Mesodermal cell (in vitro differentiated cells): ENCODE data around the gene GPAM.

Experiments used
- H3K27ac ChIP-seq: 2 replicates; pipeline ENCODE4 v1.7.0; 2013; ENCODE audit warnings: mild to moderate bottlenecking, low read depth, low read length, moderate library complexity; ENCODE audit not compliant: severe bottlenecking
- H3K36me3 ChIP-seq: 2 replicates; pipeline ENCODE4 v1.7.1; 2013; ENCODE audit warnings: mild to moderate bottlenecking, low read length, moderate library complexity; ENCODE audit not compliant: control insufficient read depth, insufficient read depth
- H3K4me1 ChIP-seq: one replicate; pipeline ENCODE4 v1.7.1; 2013; ENCODE audit warnings: mild to moderate bottlenecking, low read length; ENCODE audit not compliant: insufficient read depth, control insufficient read depth, poor library complexity, severe bottlenecking
- H3K4me3 ChIP-seq: 2 replicates; pipeline ENCODE4 v1.7.0; 2013; ENCODE audit warnings: low read length, control low read depth, mild to moderate bottlenecking; ENCODE audit not compliant: insufficient read depth, poor library complexity, severe bottlenecking; ENCODE audit errors: extremely low read depth
- H3K9me3 ChIP-seq: 2 replicates; pipeline ENCODE4 v1.7.1; 2013; ENCODE audit warnings: mild to moderate bottlenecking, low read length, moderate library complexity; ENCODE audit not compliant: control insufficient read depth
- WGBS, 2 experiments: methylation state at CpG; one replicate each; pipeline ENCODE4 v1.1.5; 2013; ENCODE audit warnings: missing lambda C conversion rate in 2 of 2; ENCODE audit not compliant: insufficient coverage in 2 of 2; 5-methylcytosine and 5-hydroxymethylcytosine counted together

The GPAM gene

DNA sequence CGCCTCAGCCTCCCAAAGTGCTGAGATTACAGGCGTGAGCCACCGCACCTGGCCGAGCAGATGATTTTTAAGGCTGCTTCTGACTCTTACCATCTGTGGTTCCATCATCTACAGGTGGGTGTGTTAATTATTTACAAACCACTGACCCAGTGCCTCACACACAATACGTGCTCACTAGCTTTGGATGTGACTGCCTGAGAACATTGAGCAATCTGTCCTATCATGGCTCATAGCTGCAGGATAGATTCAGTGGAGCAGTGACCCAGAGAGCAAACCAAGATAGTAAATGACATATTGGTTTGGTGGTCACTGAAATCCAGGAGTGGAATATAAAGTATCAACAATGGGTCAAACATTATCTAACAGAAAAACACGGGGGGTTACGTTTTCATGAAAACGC lies 24.1 kb downstream of the GPAM start:
- H3K4me1 ChIP-seq: no peaks in the 10 kb centered on the region
- no peak overlapping the region for H3K4me3 ChIP-seq
- H3K36me3 ChIP-seq: peaks cover 67% of the 10 kb centered on the region
- no peak overlapping the region for H3K27ac ChIP-seq
- H3K9me3 ChIP-seq: no peaks in the 10 kb centered on the region
- WGBS, 2 experiments: 97 to 100% methylated on average over 5 to 7 of the region's 8 CpGs

GRCh38 chr10:112151524-112152039 lies 32.0 kb downstream of the GPAM start:
- H3K4me3 ChIP-seq: no peak overlapping the region
- peaks cover 45% of the 10 kb centered on the region for H3K36me3 ChIP-seq
- no peaks in the 10 kb centered on the region for H3K4me1 ChIP-seq
- no peaks in the 10 kb centered on the region for H3K9me3 ChIP-seq
- WGBS, 2 experiments: 91 to 92% methylated on average over 3 to 4 of the region's 4 CpGs
- H3K27ac ChIP-seq: no peak overlapping the region

DNA sequence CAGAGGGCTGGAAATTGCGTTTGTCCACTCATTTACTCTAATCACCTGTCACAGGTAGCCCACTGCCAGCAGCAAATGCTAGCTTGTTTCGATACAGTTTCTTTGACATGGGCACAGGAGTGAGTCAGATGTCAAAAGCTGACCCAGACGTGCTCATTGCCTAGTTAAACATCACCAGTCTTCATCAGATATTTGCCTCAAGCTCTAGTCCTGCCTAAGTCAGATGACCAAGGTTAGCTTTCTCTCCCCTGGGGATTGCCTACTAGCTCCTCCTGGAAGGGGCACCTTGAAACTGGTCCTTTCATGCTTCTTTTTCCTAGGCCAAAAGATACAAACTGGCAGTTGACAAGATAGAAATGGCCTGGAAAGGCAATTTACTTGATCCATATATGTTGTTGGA lies 35.2 kb downstream of the GPAM start:
- peaks cover 19% of the 10 kb centered on the region for H3K36me3 ChIP-seq
- no peak overlapping the region for H3K27ac ChIP-seq
- no peaks in the 10 kb centered on the region for H3K4me1 ChIP-seq
- no peaks in the 10 kb centered on the region for H3K9me3 ChIP-seq
- WGBS, 2 experiments: 83 to 90% methylated on average over 2 to 3 of the region's 3 CpGs
- no peak overlapping the region for H3K4me3 ChIP-seq

DNA sequence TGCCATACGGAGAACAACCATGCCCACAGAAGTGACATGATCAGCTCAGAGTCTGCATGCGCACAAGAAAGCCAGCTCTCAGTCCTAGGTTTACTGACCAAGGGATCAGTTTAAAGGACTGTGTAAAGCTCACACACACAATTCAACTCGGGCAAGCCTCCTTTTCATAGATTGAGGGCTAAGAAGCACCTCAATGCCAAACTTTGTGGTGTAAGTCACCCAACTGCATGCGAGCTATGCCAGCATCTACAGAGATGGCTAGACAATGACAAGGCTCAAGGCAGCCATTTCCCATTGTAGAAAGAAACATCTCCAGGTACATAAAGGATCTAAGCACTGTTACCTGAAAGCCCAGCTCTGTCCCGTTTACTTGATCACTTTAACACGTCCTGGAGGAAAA lies 36.8 kb downstream of the GPAM start:
- Histone ChIP-seq H3K27ac (no peak overlapping the region), H3K36me3 (peaks cover 8% of the 10 kb centered on the region), H3K9me3 (no peaks in the 10 kb centered on the region), H3K4me3 (no peak overlapping the region), H3K4me1 (no peaks in the 10 kb centered on the region)
- 89 to 91% methylated on average over 6 of the region's 6 CpGs for WGBS, 2 experiments

GRCh38 chr10:112145263-112145662 lies 38.3 kb downstream of the GPAM start:
- H3K9me3 ChIP-seq: no peaks in the 10 kb centered on the region
- H3K36me3 ChIP-seq: no peaks in the 10 kb centered on the region
- no peak overlapping the region for H3K27ac ChIP-seq
- WGBS, 2 experiments: 100% methylated on average over 5 of the region's 5 CpGs
- no peaks in the 10 kb centered on the region for H3K4me1 ChIP-seq
- H3K4me3 ChIP-seq: no peak overlapping the region

- 70 to 100% methylated on average over 1 to 2 of the region's 4 CpGs for WGBS, 2 experiments
- Histone ChIP-seq H3K4me3 (no peak overlapping the region), H3K36me3 (no peaks in the 10 kb centered on the region), H3K27ac (no peak overlapping the region), H3K9me3 (no peaks in the 10 kb centered on the region), H3K4me1 (no peaks in the 10 kb centered on the region)
Measured at GRCh38 chr10:112143420-112143819, 40.1 kb downstream of the GPAM start.

DNA sequence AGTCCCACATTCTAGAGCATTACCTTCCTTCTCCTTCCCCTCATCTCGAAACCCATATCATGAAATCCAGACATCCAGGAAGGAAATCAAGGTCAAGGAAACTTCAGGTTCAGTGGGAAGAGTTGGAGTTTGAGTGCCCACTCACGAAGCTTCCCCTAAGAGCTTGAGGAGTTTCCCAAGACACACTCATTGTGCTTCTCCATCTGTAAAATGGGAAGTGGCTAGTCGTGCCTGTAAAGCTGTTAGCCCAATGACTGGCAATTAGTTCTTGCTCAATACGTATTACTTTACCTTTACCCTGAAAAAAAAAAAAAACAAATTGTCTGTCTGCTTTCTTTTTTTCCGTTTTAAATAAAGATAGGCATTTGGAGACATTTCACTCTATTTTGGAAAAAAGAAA lies 42.3 kb downstream of the GPAM start:
- WGBS, 2 experiments: 43% methylated on average over 1 of the region's 5 CpGs
- Histone ChIP-seq H3K9me3 (no peaks in the 10 kb centered on the region), H3K4me1 (no peaks in the 10 kb centered on the region), H3K36me3 (no peaks in the 10 kb centered on the region), H3K27ac (no peak overlapping the region), H3K4me3 (no peak overlapping the region)

DNA sequence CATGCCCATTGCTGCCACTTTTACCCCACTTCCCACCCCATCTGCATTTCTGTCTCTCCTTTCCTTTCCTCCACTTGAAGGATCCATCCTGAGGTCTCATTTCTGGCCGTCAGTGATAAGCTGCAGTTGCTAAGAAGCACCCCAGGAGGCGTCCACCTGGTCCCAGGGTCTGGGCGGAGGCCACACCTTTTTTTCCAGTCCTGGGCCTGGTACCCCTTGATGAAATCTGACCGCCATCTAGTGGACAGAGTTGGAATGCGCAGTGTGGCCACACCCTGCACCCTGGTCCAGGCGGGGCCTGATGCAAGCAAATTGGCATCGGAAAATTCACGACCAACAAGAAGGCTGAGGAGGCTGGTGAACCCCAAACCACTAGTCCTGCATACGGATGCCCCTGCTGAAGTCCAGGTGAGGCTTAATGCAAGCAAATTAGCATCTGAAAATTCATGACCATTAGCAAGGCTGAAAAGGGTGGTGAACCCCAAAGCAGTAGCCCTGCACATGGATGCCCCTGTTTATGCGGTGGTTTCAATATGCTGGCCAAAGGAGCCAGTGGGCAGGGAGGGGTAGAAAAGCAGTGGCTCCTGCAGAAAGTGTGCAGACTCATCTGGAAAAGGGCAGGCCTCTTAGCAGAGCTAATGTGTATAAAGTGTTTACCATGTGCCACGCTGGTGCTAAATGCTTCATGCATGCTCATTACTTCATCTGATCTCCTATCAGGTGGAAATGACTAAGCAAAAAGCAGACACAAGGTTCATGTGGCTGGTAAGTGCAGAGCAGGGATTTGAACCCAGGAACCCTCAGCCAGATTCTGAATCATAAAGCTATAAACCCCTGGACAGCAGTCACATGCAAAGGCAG lies 43.2 kb downstream of the GPAM start:
- Histone ChIP-seq H3K4me3 (no peak overlapping the region), H3K4me1 (no peaks in the 10 kb centered on the region), H3K27ac (no peak overlapping the region), H3K36me3 (no peaks in the 10 kb centered on the region), H3K9me3 (no peaks in the 10 kb centered on the region)
- 30 to 35% methylated on average over 11 of the region's 11 CpGs for WGBS, 2 experiments

GRCh38 chr10:112139176-112139575 lies 44.4 kb downstream of the GPAM start:
- H3K36me3 ChIP-seq: no peaks in the 10 kb centered on the region
- no peaks in the 10 kb centered on the region for H3K4me1 ChIP-seq
- H3K9me3 ChIP-seq: no peaks in the 10 kb centered on the region
- no peak overlapping the region for H3K27ac ChIP-seq
- 70 to 92% methylated on average over 3 to 4 of the region's 7 CpGs for WGBS, 2 experiments
- no peak overlapping the region for H3K4me3 ChIP-seq

- Histone ChIP-seq H3K4me3 (no peak overlapping the region), H3K36me3 (no peaks in the 10 kb centered on the region), H3K9me3 (no peaks in the 10 kb centered on the region), H3K4me1 (no peaks in the 10 kb centered on the region), H3K27ac (no peak overlapping the region)
- 49 to 87% methylated on average over 6 to 7 of the region's 13 CpGs for WGBS, 2 experiments
Measured at GRCh38 chr10:112137154-112137987, 46.2 kb downstream of the GPAM start.
